Stimulated activated CD4-positive, alpha-beta T cell treated with anti-CD3 and anti-CD28 coated beads, Interleukin-2, amount 100 ng/mL, for 48 hours (primary cell): ENCODE data around the gene TASOR2.
A peak's percentile ranks its signal among the peaks of the same experiment; 100 is the strongest.

Source experiments
- DNase-seq, 2 donors: peaks; one replicate each; pipeline ENCODE4 v3.0.0-alpha.2; 2020

TASOR2 gene

GRCh38 chr10:5684971-5685763 lies 529 bp downstream of the TASOR2 start:
- DNase-seq = peak; percentile 49 to 58

GRCh38 chr10:5685764-5686240 lies 1.2 kb downstream of the TASOR2 start:
- DNase-seq = no peak

GRCh38 chr10:5688587-5688986 lies 3.9 kb downstream of the TASOR2 start:
- no peak for DNase-seq

- no peak for DNase-seq
Observed at GRCh38 chr10:5691786-5692185, 7.1 kb downstream of the TASOR2 start.

- DNase-seq = peak; percentile 39 to 56
Observed at GRCh38 chr10:5692461-5693358, 8.1 kb downstream of the TASOR2 start.

- DNase-seq = no peak
Observed at GRCh38 chr10:5694573-5694972, 9.9 kb downstream of the TASOR2 start.

GRCh38 chr10:5697342-5697741 lies 12.7 kb downstream of the TASOR2 start:
- DNase-seq = no peak

GRCh38 chr10:5698062-5698461 lies 13.4 kb downstream of the TASOR2 start:
- DNase-seq = no peak

GRCh38 chr10:5708356-5708755 lies 23.7 kb downstream of the TASOR2 start:
- DNase-seq = no peak

- no peak for DNase-seq
Observed at GRCh38 chr10:5709865-5710264, 25.2 kb downstream of the TASOR2 start.

- DNase-seq = no peak
Observed at GRCh38 chr10:5710859-5711258, 26.2 kb downstream of the TASOR2 start.

GRCh38 chr10:5711642-5712041 lies 27.0 kb downstream of the TASOR2 start:
- no peak for DNase-seq

GRCh38 chr10:5719546-5719945 lies 34.9 kb downstream of the TASOR2 start:
- DNase-seq = no peak

- no peak for DNase-seq
Observed at GRCh38 chr10:5720182-5720581, 35.5 kb downstream of the TASOR2 start.

- DNase-seq = no peak
Observed at GRCh38 chr10:5723692-5724091, 39.1 kb downstream of the TASOR2 start.

- DNase-seq = no peak
Observed at GRCh38 chr10:5730766-5731165, 46.1 kb downstream of the TASOR2 start.

GRCh38 chr10:5731559-5731958 lies 46.9 kb downstream of the TASOR2 start:
- DNase-seq = no peak

- no peak for DNase-seq
Observed at GRCh38 chr10:5732141-5732540, 47.5 kb downstream of the TASOR2 start.
